ENCODE results near the gene FTO.

FTO gene

GRCh38 chr16:54099627-54100026 lies 395.7 kb downstream of the FTO start:
- no peak for FAIRE-seq

GRCh38 chr16:54102888-54103866 lies 399.2 kb downstream of the FTO start:
- FAIRE-seq: no peak

GRCh38 chr16:54106057-54106456 lies 402.1 kb downstream of the FTO start:
- FAIRE-seq: no peak

GRCh38 chr16:54107583-54108202 lies 403.7 kb downstream of the FTO start:
- no peak for FAIRE-seq

- FAIRE-seq: no peak
These were observed 406.3 kb downstream of the FTO start for GRCh38 chr16:54110016-54110981.

- FAIRE-seq: no peak
These were observed 408.7 kb downstream of the FTO start for GRCh38 chr16:54112451-54113206.

GRCh38 chr16:54115558-54115957 lies 411.6 kb downstream of the FTO start:
- FAIRE-seq: no peak

GRCh38 chr16:54116124-54116655 lies 412.2 kb downstream of the FTO start:
- no peak for FAIRE-seq

- FAIRE-seq: no peak
These were observed 414.9 kb downstream of the FTO start for GRCh38 chr16:54118846-54119245.

- FAIRE-seq: no peak
These were observed 417.0 kb downstream of the FTO start for GRCh38 chr16:54120846-54121480.

- FAIRE-seq: no peak
These were observed 417.8 kb downstream of the FTO start for GRCh38 chr16:54121539-54122295.

- FAIRE-seq: no peak
These were observed 419.8 kb downstream of the FTO start for GRCh38 chr16:54123766-54124165.

GRCh38 chr16:54125751-54126655 lies 422.0 kb downstream of the FTO start:
- FAIRE-seq: no peak

- no peak for FAIRE-seq
These were observed 423.0 kb downstream of the FTO start for GRCh38 chr16:54126907-54127306.

GRCh38 chr16:54128629-54129234 lies 424.8 kb downstream of the FTO start:
- FAIRE-seq: no peak

- no peak for FAIRE-seq
These were observed 425.9 kb downstream of the FTO start for GRCh38 chr16:54129810-54130209.

- no peak for FAIRE-seq
These were observed 431.7 kb downstream of the FTO start for GRCh38 chr16:54135361-54136275.

GRCh38 chr16:54136276-54136625 lies 432.3 kb downstream of the FTO start:
- FAIRE-seq: no peak
